Measurements from ENCODE around the gene GFRA1. TPM values are rescaled to one million over a fixed set of nuclear protein-coding genes. Genes with fewer than 3 reads are reported as not detected.
"Not testable (repeated sequence)": the region's sequence is repeated elsewhere in the genome, so short reads cannot be mapped to it uniquely, and the experiment has no call there.

Gene GFRA1
- polyA plus RNA-seq, 1 experiment = 6.8 TPM

GRCh38 chr10:116169782-116170445 lies 103.1 kb downstream of the GFRA1 start:
- DNase-seq (ENCODE audit: low read depth, low spot score) = no peak
- ChIA-PET CTCF (no interaction called here), POLR2A (no interaction called here)
- TF ChIP-seq CTCF (IDR thresholded peaks at IDR 0.05; ENCODE audit: low read depth, low read length) = no peak
- no peak overlapping the region for H3K4me3 ChIP-seq (ENCODE audit: low read depth, low read length)
- H3K27ac ChIP-seq (ENCODE audit: low read depth, low read length) = no peak overlapping the region
- H3K27me3 ChIP-seq (ENCODE audit: control insufficient read depth, insufficient read depth, low read length) = no peaks in the 10 kb centered on the region
- no peaks in the 10 kb centered on the region; the same call in 1 of the 2 replicates for H3K9me3 ChIP-seq (ENCODE audit: control insufficient read depth, insufficient read depth, low read length)

- Histone ChIP-seq H3K27ac (ENCODE audit: low read depth, low read length) (no peak overlapping the region), H3K4me3 (ENCODE audit: low read depth, low read length) (no peak overlapping the region), H3K9me3 (ENCODE audit: control insufficient read depth, insufficient read depth, low read length) (no peaks in the 10 kb centered on the region; the same call in 1 of the 2 replicates), H3K27me3 (ENCODE audit: control insufficient read depth, insufficient read depth, low read length) (no peaks in the 10 kb centered on the region)
- DNase-seq (ENCODE audit: low read depth, low spot score) = no peak
- ChIA-PET POLR2A (no interaction called here), CTCF (no interaction called here)
- TF ChIP-seq CTCF (IDR thresholded peaks at IDR 0.05; ENCODE audit: low read depth, low read length) = no peak
Observed at GRCh38 chr10:116168745-116169144, 104.3 kb downstream of the GFRA1 start.

GRCh38 chr10:116168329-116168728 lies 104.7 kb downstream of the GFRA1 start:
- ChIA-PET POLR2A (no interaction called here), CTCF (no interaction called here)
- Histone ChIP-seq H3K27me3 (ENCODE audit: control insufficient read depth, insufficient read depth, low read length) (no peaks in the 10 kb centered on the region), H3K9me3 (ENCODE audit: control insufficient read depth, insufficient read depth, low read length) (0 out of 2 replicates have a peak, but pooled peaks cover 2% of the 10 kb centered on the region), H3K4me3 (ENCODE audit: low read depth, low read length) (no peak overlapping the region), H3K27ac (ENCODE audit: low read depth, low read length) (no peak overlapping the region)
- TF ChIP-seq CTCF (IDR thresholded peaks at IDR 0.05; ENCODE audit: low read depth, low read length) = no peak
- DNase-seq (ENCODE audit: low read depth, low spot score) = no peak

GRCh38 chr10:116165941-116166340 lies 107.1 kb downstream of the GFRA1 start:
- CTCF ChIA-PET; POLR2A ChIA-PET; H3K4me3 ChIP-seq (ENCODE audit: low read depth, low read length); DNase-seq (ENCODE audit: low read depth, low spot score); H3K27ac ChIP-seq (ENCODE audit: low read depth, low read length); H3K9me3 ChIP-seq (ENCODE audit: control insufficient read depth, insufficient read depth, low read length); H3K27me3 ChIP-seq (ENCODE audit: control insufficient read depth, insufficient read depth, low read length): not testable (repeated sequence)

GRCh38 chr10:116164291-116164690 lies 108.7 kb downstream of the GFRA1 start:
- CTCF ChIA-PET = no interaction called here
- POLR2A ChIA-PET = no interaction called here
- H3K4me3 ChIP-seq (ENCODE audit: low read depth, low read length) = no peak overlapping the region
- no peak for DNase-seq (ENCODE audit: low read depth, low spot score)
- no peaks in the 10 kb centered on the region for H3K27me3 ChIP-seq (ENCODE audit: control insufficient read depth, insufficient read depth, low read length)
- H3K9me3 ChIP-seq (ENCODE audit: control insufficient read depth, insufficient read depth, low read length) = 0 out of 2 replicates have a peak, but pooled peaks cover 3% of the 10 kb centered on the region
- TF ChIP-seq CTCF (IDR thresholded peaks at IDR 0.05; ENCODE audit: low read depth, low read length) = no peak
- no peak overlapping the region for H3K27ac ChIP-seq (ENCODE audit: low read depth, low read length)
